GF-D8 (cell line): ENCODE results near the gene ZDHHC11B.

Experiments
- DNase-seq: peaks from one replicate; lab custom pipeline; 2025; lab: John Stamatoyannopoulos, UW

The ZDHHC11B gene

GRCh38 chr5:672329-673160 lies 112.0 kb downstream of the ZDHHC11B start:
- peak; percentile 25 for DNase-seq

GRCh38 chr5:671459-672328 lies 112.8 kb downstream of the ZDHHC11B start:
- no peak for DNase-seq

GRCh38 chr5:670396-671270 lies 113.9 kb downstream of the ZDHHC11B start:
- no peak for DNase-seq

- DNase-seq, result no peak
These were observed 114.6 kb downstream of the ZDHHC11B start for GRCh38 chr5:669842-670395.

- DNase-seq, result no peak
These were observed 115.3 kb downstream of the ZDHHC11B start for GRCh38 chr5:669111-669841.

- no peak for DNase-seq
These were observed 116.1 kb downstream of the ZDHHC11B start for GRCh38 chr5:668283-668995.

- DNase-seq, result no peak
These were observed 117.6 kb downstream of the ZDHHC11B start for GRCh38 chr5:666816-667498.

- DNase-seq, result no peak
These were observed 118.4 kb downstream of the ZDHHC11B start for GRCh38 chr5:665956-666711.

GRCh38 chr5:665541-665955 lies 119.0 kb downstream of the ZDHHC11B start:
- no peak for DNase-seq

GRCh38 chr5:664994-665360 lies 119.6 kb downstream of the ZDHHC11B start:
- DNase-seq, result no peak

GRCh38 chr5:664343-664993 lies 120.1 kb downstream of the ZDHHC11B start:
- DNase-seq, result no peak

GRCh38 chr5:663436-664342 lies 120.8 kb downstream of the ZDHHC11B start:
- no peak for DNase-seq

- DNase-seq, result no peak
These were observed 121.6 kb downstream of the ZDHHC11B start for GRCh38 chr5:662751-663435.

- DNase-seq, result no peak
These were observed 122.4 kb downstream of the ZDHHC11B start for GRCh38 chr5:661891-662750.

GRCh38 chr5:660491-661030 lies 124.0 kb downstream of the ZDHHC11B start:
- no peak for DNase-seq
